Neural cell (in vitro differentiated cells): Measurements from ENCODE around the gene ARID3B. TPM values are rescaled to one million over a fixed set of nuclear protein-coding genes. Genes with fewer than 3 reads are reported as not detected.

Experiments
- H2AFZ ChIP-seq: fragments of 200-600, 300-800 bp; sonication (generic), shearing (Covaris generic); 2 replicates; pipeline ENCODE4 v1.6.0; 2014; ENCODE audit warnings: low read depth, mild to moderate bottlenecking, antibody characterized with exemption, low read length, moderate library complexity
- H3F3A ChIP-seq: fragments of 200-600 bp; shearing (Covaris generic); 2 replicates; pipeline ENCODE4 v1.6.1; 2016; ENCODE audit warnings: mild to moderate bottlenecking, moderate library complexity, mixed read lengths, antibody characterized with exemption, low read length; ENCODE audit not compliant: insufficient read depth, poor library complexity, severe bottlenecking
- H3K27ac ChIP-seq: fragments of 200-600, 300-800 bp; sonication (generic), shearing (Covaris generic); 2 replicates; pipeline ENCODE4 v1.5.1; 2014; ENCODE audit warnings: mild to moderate bottlenecking, low read length, moderate library complexity
- H3K27me3 ChIP-seq: fragments of 300-800, 200-600 bp; sonication (generic), shearing (Covaris generic); 2 replicates; pipeline ENCODE4 v1.6.0; 2014; ENCODE audit warnings: mild to moderate bottlenecking, low read depth, low read length, moderate library complexity; ENCODE audit not compliant: insufficient read depth
- H3K36me3 ChIP-seq: fragments of 300-800, 200-600 bp; sonication (generic), shearing (Covaris generic); 2 replicates; pipeline ENCODE4 v1.5.1; 2014; ENCODE audit warnings: mild to moderate bottlenecking, antibody characterized with exemption, low read length, moderate library complexity; ENCODE audit not compliant: insufficient read depth
- H3K4me2 ChIP-seq: fragments of 300-800, 200-600 bp; sonication (generic), shearing (Covaris generic); 2 replicates; pipeline ENCODE4 v1.6.0; 2014; ENCODE audit warnings: mild to moderate bottlenecking, low read length
- H3K4me3 ChIP-seq: fragments of 300-800, 200-600 bp; sonication (generic), shearing (Covaris generic); 2 replicates; pipeline ENCODE4 v1.5.1; 2014; ENCODE audit warnings: mild to moderate bottlenecking, low read length, moderate library complexity
- H3K79me2 ChIP-seq: fragments of 200-600 bp; shearing (Covaris generic); replicated peaks from 2 replicates; pipeline ENCODE4 v1.6.0; 2014; ENCODE audit warnings: mild to moderate bottlenecking, low read length, moderate library complexity; ENCODE audit not compliant: insufficient read depth
- H3K9ac ChIP-seq: fragments of 300-800, 200-600 bp; sonication (generic), shearing (Covaris generic); 2 replicates; pipeline ENCODE4 v1.6.1; 2016; ENCODE audit warnings: mild to moderate bottlenecking, low read length, mixed read lengths
- H3K9me2 ChIP-seq: fragments of 200-600 bp; shearing (Covaris generic); 2 replicates; pipeline ENCODE4 v1.6.1; 2016; ENCODE audit warnings: mild to moderate bottlenecking, low read length, mixed read lengths; ENCODE audit not compliant: insufficient read depth
- H3K9me3 ChIP-seq: fragments of 200-600, 300-800 bp; sonication (generic), shearing (Covaris generic); 2 replicates; pipeline ENCODE4 v1.6.1; 2016; ENCODE audit warnings: mild to moderate bottlenecking, mixed run types, low read length, moderate library complexity, mixed read lengths
- H4K20me1 ChIP-seq: fragments of 200-600 bp; shearing (Covaris generic); 2 replicates; pipeline ENCODE4 v1.6.1; 2016; ENCODE audit warnings: mild to moderate bottlenecking, mixed run types; ENCODE audit not compliant: insufficient read depth
- CTCF ChIP-seq: fragments of 450-650 bp; IDR thresholded peaks from 2 replicates; pipeline ENCODE4 v1.5.1; 2014; ENCODE audit warnings: antibody characterized with exemption, mild to moderate bottlenecking, moderate library complexity; ENCODE audit not compliant: poor library complexity, severe bottlenecking
- EP300 ChIP-seq: fragments of 450-650 bp; conservative IDR thresholded peaks from 2 replicates; pipeline ENCODE4 v1.6.1; 2014; ENCODE audit warnings: antibody characterized with exemption, mild to moderate bottlenecking, moderate library complexity; ENCODE audit not compliant: poor library complexity, severe bottlenecking
- EZH2 ChIP-seq: fragments of 200-600, 300-800 bp; shearing (Covaris generic), sonication (generic); IDR thresholded peaks from 2 replicates; pipeline ENCODE4 v1.6.1; 2014; ENCODE audit warnings: antibody characterized with exemption, low read length, borderline replicate concordance, mild to moderate bottlenecking; ENCODE audit not compliant: insufficient read depth, poor library complexity, severe bottlenecking
- MXI1 ChIP-seq: fragments of 450-650 bp; conservative IDR thresholded peaks from 2 replicates; pipeline ENCODE4 v1.6.1; 2014; ENCODE audit warnings: antibody characterized with exemption, mild to moderate bottlenecking; ENCODE audit not compliant: poor library complexity, severe bottlenecking
- POLR2AphosphoS5 ChIP-seq: IDR thresholded peaks from 2 replicates; pipeline ENCODE4 v1.6.1; 2012
- RAD21 ChIP-seq: fragments of 450-650 bp; conservative IDR thresholded peaks from 2 replicates; pipeline ENCODE4 v1.6.1; 2014; ENCODE audit warnings: antibody characterized with exemption, mild to moderate bottlenecking, moderate library complexity
- REST ChIP-seq: IDR thresholded peaks from 2 replicates; pipeline ENCODE4 v1.6.1; 2012; ENCODE audit warnings: borderline replicate concordance
- SMC3 ChIP-seq: fragments of 450-650 bp; conservative IDR thresholded peaks from 2 replicates; pipeline ENCODE4 v1.6.1; 2014; ENCODE audit warnings: antibody characterized with exemption, mild to moderate bottlenecking, moderate library complexity; ENCODE audit not compliant: poor library complexity
- TAF1 ChIP-seq: IDR thresholded peaks from 2 replicates; pipeline ENCODE4 v1.6.1; 2012; ENCODE audit warnings: low read depth
- polyA plus RNA-seq: library from polyadenylated mRNA; depleted of rRNA; stranded (reverse); fragments of >200 nt; gene quantifications from 2 replicates; pipeline ENCODE4 v1.2.3, GENCODE V29; 2014

ARID3B gene
- polyA plus RNA-seq, 1 donor from 2014 or later = 11.2 TPM

- Histone ChIP-seq H3K9me3 (no peaks in the 10 kb centered on the region), H3K79me2 (peaks cover 30% of the 10 kb centered on the region), H4K20me1 (no peaks in the 10 kb centered on the region), H2AFZ (no peak overlapping the region), H3K9ac (peak overlapping the region; percentile 99), H3K4me2 (peak overlapping the region; percentile 54), H3K27ac (no peak overlapping the region), H3K27me3 (no peaks in the 10 kb centered on the region), H3F3A (peaks cover 4% of the 10 kb centered on the region), H3K36me3 (no peaks in the 10 kb centered on the region), H3K9me2 (no peaks in the 10 kb centered on the region), H3K4me3 (peak overlapping the region; percentile 98)
- TF ChIP-seq MXI1 = no peak
- TF ChIP-seq EZH2 = no peak
- TF ChIP-seq POLR2AphosphoS5 = no peak
- no peak for TF ChIP-seq EP300
- TF ChIP-seq SMC3 = no peak
- TF ChIP-seq TAF1 = no peak
- no peak for TF ChIP-seq RAD21
- no peak for TF ChIP-seq REST
- TF ChIP-seq CTCF = no peak
Observed at GRCh38 chr15:74613953-74614743, 73.1 kb downstream of the ARID3B start.

GRCh38 chr15:74614744-74615507 is 73.9 kb downstream of the ARID3B start:
- H3K27me3 ChIP-seq = no peaks in the 10 kb centered on the region
- no peaks in the 10 kb centered on the region for H4K20me1 ChIP-seq
- H3K4me2 ChIP-seq = peak overlapping the region; percentile 54
- peaks cover 30% of the 10 kb centered on the region for H3K79me2 ChIP-seq
- no peaks in the 10 kb centered on the region for H3K36me3 ChIP-seq
- H3K9ac ChIP-seq = peak overlapping the region; percentile 99
- H3F3A ChIP-seq = peaks cover 4% of the 10 kb centered on the region
- peak; percentile 12 for TF ChIP-seq REST
- no peak for TF ChIP-seq MXI1
- no peaks in the 10 kb centered on the region for H3K9me3 ChIP-seq
- peak overlapping the region; percentile 98 for H3K4me3 ChIP-seq
- no peaks in the 10 kb centered on the region for H3K9me2 ChIP-seq
- H3K27ac ChIP-seq = peak overlapping the region; percentile 91
- H2AFZ ChIP-seq = peak overlapping the region; percentile 75
